ENCODE data around the gene ALK.

Gene ALK

GRCh38 chr2:29871541-29871940 lies 49.8 kb downstream of the ALK start:
- Histone ChIP-seq H3K9me3 (ENCODE audit: insufficient read depth, low read length) (no peaks in the 10 kb centered on the region), H3K9ac (ENCODE audit: insufficient read length, low read depth) (no peak overlapping the region), H3K36me3 (ENCODE audit: insufficient read depth, insufficient read length, low read length) (no peaks in the 10 kb centered on the region), H3K4me3 (ENCODE audit: insufficient read length, low read depth) (no peak overlapping the region), H3K27me3 (ENCODE audit: insufficient read depth, insufficient read length) (no peaks in the 10 kb centered on the region), H3K4me1 (ENCODE audit: insufficient read depth, insufficient read length) (no peaks in the 10 kb centered on the region)
- no peak for DNase-seq (ENCODE audit: low read depth, low spot score)
- no peak for TF ChIP-seq SUZ12 (IDR thresholded peaks at IDR 0.05; ENCODE audit: extremely low read depth, insufficient read depth, insufficient read length)
- TF ChIP-seq ZNF274 (IDR thresholded peaks at IDR 0.05; ENCODE audit: low read depth, low read length), result no peak
- no peak for TF ChIP-seq YY1 (IDR thresholded peaks at IDR 0.05; ENCODE audit: insufficient read depth, insufficient read length)

- Histone ChIP-seq H3K4me1 (ENCODE audit: insufficient read depth, insufficient read length) (no peaks in the 10 kb centered on the region), H3K27me3 (ENCODE audit: insufficient read depth, insufficient read length) (no peaks in the 10 kb centered on the region), H3K9ac (ENCODE audit: insufficient read length, low read depth) (no peak overlapping the region), H3K36me3 (ENCODE audit: insufficient read depth, insufficient read length, low read length) (no peaks in the 10 kb centered on the region), H3K9me3 (ENCODE audit: insufficient read depth, low read length) (0 out of 2 replicates have a peak, but pooled peaks cover 4% of the 10 kb centered on the region), H3K4me3 (ENCODE audit: insufficient read length, low read depth) (no peak overlapping the region)
- DNase-seq (ENCODE audit: low read depth, low spot score), result no peak
- TF ChIP-seq YY1 (IDR thresholded peaks at IDR 0.05; ENCODE audit: insufficient read depth, insufficient read length), result no peak
- TF ChIP-seq ZNF274 (IDR thresholded peaks at IDR 0.05; ENCODE audit: low read depth, low read length), result no peak
- no peak for TF ChIP-seq SUZ12 (IDR thresholded peaks at IDR 0.05; ENCODE audit: extremely low read depth, insufficient read depth, insufficient read length)
These were observed 55.9 kb downstream of the ALK start for GRCh38 chr2:29865512-29865911.

- Histone ChIP-seq H3K27me3 (ENCODE audit: insufficient read depth, insufficient read length) (no peaks in the 10 kb centered on the region), H3K4me1 (ENCODE audit: insufficient read depth, insufficient read length) (no peaks in the 10 kb centered on the region), H3K9ac (ENCODE audit: insufficient read length, low read depth) (no peak overlapping the region), H3K36me3 (ENCODE audit: insufficient read depth, insufficient read length, low read length) (no peaks in the 10 kb centered on the region), H3K9me3 (ENCODE audit: insufficient read depth, low read length) (0 out of 2 replicates have a peak, but pooled peaks cover 4% of the 10 kb centered on the region), H3K4me3 (ENCODE audit: insufficient read length, low read depth) (no peak overlapping the region)
- TF ChIP-seq SUZ12 (IDR thresholded peaks at IDR 0.05; ENCODE audit: extremely low read depth, insufficient read depth, insufficient read length) (no peak), YY1 (IDR thresholded peaks at IDR 0.05; ENCODE audit: insufficient read depth, insufficient read length) (no peak), ZNF274 (IDR thresholded peaks at IDR 0.05; ENCODE audit: low read depth, low read length) (no peak)
- no peak for DNase-seq (ENCODE audit: low read depth, low spot score)
These were observed 56.4 kb downstream of the ALK start for GRCh38 chr2:29864988-29865387.

GRCh38 chr2:29855924-29856639 lies 65.3 kb downstream of the ALK start:
- H3K27me3 ChIP-seq (ENCODE audit: insufficient read depth, insufficient read length), result no peaks in the 10 kb centered on the region
- no peaks in the 10 kb centered on the region for H3K36me3 ChIP-seq (ENCODE audit: insufficient read depth, insufficient read length, low read length)
- 0 out of 2 replicates have a peak, but pooled peaks cover 3% of the 10 kb centered on the region for H3K9me3 ChIP-seq (ENCODE audit: insufficient read depth, low read length)
- no peak overlapping the region for H3K9ac ChIP-seq (ENCODE audit: insufficient read length, low read depth)
- H3K4me1 ChIP-seq (ENCODE audit: insufficient read depth, insufficient read length), result no peaks in the 10 kb centered on the region
- no peak for DNase-seq (ENCODE audit: low read depth, low spot score)
- H3K4me3 ChIP-seq (ENCODE audit: insufficient read length, low read depth), result no peak overlapping the region
- TF ChIP-seq YY1 (IDR thresholded peaks at IDR 0.05; ENCODE audit: insufficient read depth, insufficient read length) (no peak), ZNF274 (IDR thresholded peaks at IDR 0.05; ENCODE audit: low read depth, low read length) (no peak), SUZ12 (IDR thresholded peaks at IDR 0.05; ENCODE audit: extremely low read depth, insufficient read depth, insufficient read length) (no peak)

GRCh38 chr2:29850794-29851193 lies 70.6 kb downstream of the ALK start:
- Histone ChIP-seq H3K4me3 (ENCODE audit: insufficient read length, low read depth) (no peak overlapping the region), H3K9ac (ENCODE audit: insufficient read length, low read depth) (no peak overlapping the region), H3K9me3 (ENCODE audit: insufficient read depth, low read length) (no peaks in the 10 kb centered on the region), H3K4me1 (ENCODE audit: insufficient read depth, insufficient read length) (no peaks in the 10 kb centered on the region), H3K27me3 (ENCODE audit: insufficient read depth, insufficient read length) (no peaks in the 10 kb centered on the region), H3K36me3 (ENCODE audit: insufficient read depth, insufficient read length, low read length) (no peaks in the 10 kb centered on the region)
- no peak for DNase-seq (ENCODE audit: low read depth, low spot score)
- TF ChIP-seq ZNF274 (IDR thresholded peaks at IDR 0.05; ENCODE audit: low read depth, low read length), result no peak
- TF ChIP-seq SUZ12 (IDR thresholded peaks at IDR 0.05; ENCODE audit: extremely low read depth, insufficient read depth, insufficient read length), result no peak
- no peak for TF ChIP-seq YY1 (IDR thresholded peaks at IDR 0.05; ENCODE audit: insufficient read depth, insufficient read length)

GRCh38 chr2:29848566-29849310 lies 72.6 kb downstream of the ALK start:
- no peaks in the 10 kb centered on the region for H3K27me3 ChIP-seq (ENCODE audit: insufficient read depth, insufficient read length)
- H3K9me3 ChIP-seq (ENCODE audit: insufficient read depth, low read length), result no peaks in the 10 kb centered on the region
- H3K4me1 ChIP-seq (ENCODE audit: insufficient read depth, insufficient read length), result no peaks in the 10 kb centered on the region
- TF ChIP-seq YY1 (IDR thresholded peaks at IDR 0.05; ENCODE audit: insufficient read depth, insufficient read length), result no peak
- no peak for TF ChIP-seq SUZ12 (IDR thresholded peaks at IDR 0.05; ENCODE audit: extremely low read depth, insufficient read depth, insufficient read length)
- H3K4me3 ChIP-seq (ENCODE audit: insufficient read length, low read depth), result no peak overlapping the region
- no peak overlapping the region for H3K9ac ChIP-seq (ENCODE audit: insufficient read length, low read depth)
- H3K36me3 ChIP-seq (ENCODE audit: insufficient read depth, insufficient read length, low read length), result no peaks in the 10 kb centered on the region
- no peak for DNase-seq (ENCODE audit: low read depth, low spot score)

- no peaks in the 10 kb centered on the region for H3K4me1 ChIP-seq (ENCODE audit: insufficient read depth, insufficient read length)
- H3K9ac ChIP-seq (ENCODE audit: insufficient read length, low read depth), result no peak overlapping the region
- no peaks in the 10 kb centered on the region for H3K9me3 ChIP-seq (ENCODE audit: insufficient read depth, low read length)
- H3K4me3 ChIP-seq (ENCODE audit: insufficient read length, low read depth), result no peak overlapping the region
- no peak for TF ChIP-seq ZNF274 (IDR thresholded peaks at IDR 0.05; ENCODE audit: low read depth, low read length)
- TF ChIP-seq YY1 (IDR thresholded peaks at IDR 0.05; ENCODE audit: insufficient read depth, insufficient read length), result no peak
- no peak for TF ChIP-seq SUZ12 (IDR thresholded peaks at IDR 0.05; ENCODE audit: extremely low read depth, insufficient read depth, insufficient read length)
- no peaks in the 10 kb centered on the region for H3K36me3 ChIP-seq (ENCODE audit: insufficient read depth, insufficient read length, low read length)
- no peak for DNase-seq (ENCODE audit: low read depth, low spot score)
- H3K27me3 ChIP-seq (ENCODE audit: insufficient read depth, insufficient read length), result no peaks in the 10 kb centered on the region
These were observed 73.5 kb downstream of the ALK start for GRCh38 chr2:29847886-29848285.

All from NT2/D1 (cell line).